ENCODE data around the gene TAF4.

The TAF4 gene

GRCh38 chr20:61967300-61967699, 98.4 kb downstream of the TAF4 start:
- no peak overlapping the region for H3K9ac ChIP-seq (ENCODE audit: low read length)
- no peak overlapping the region for H3K4me2 ChIP-seq (ENCODE audit: low read depth, low read length, poor library complexity, severe bottlenecking)
- H3K9me3 ChIP-seq (ENCODE audit: insufficient read depth, low read length), result no peaks in the 10 kb centered on the region
- no peak overlapping the region for H2AFZ ChIP-seq (ENCODE audit: low read depth, low read length, severe bottlenecking)
- no peak for TF ChIP-seq EZH2phosphoT487 (conservative IDR thresholded peaks at IDR 0.05; ENCODE audit: low read length)
- no peak for TF ChIP-seq CTCF (IDR thresholded peaks at IDR 0.05; ENCODE audit: insufficient read depth, low read length, poor library complexity, severe bottlenecking)
- no peak overlapping the region for H3K27ac ChIP-seq (ENCODE audit: low read depth, low read length)
- no peaks in the 10 kb centered on the region for H3K9me2 ChIP-seq (replicated peaks; ENCODE audit: insufficient read depth, low read length)
- no peaks in the 10 kb centered on the region for H3K79me2 ChIP-seq (ENCODE audit: insufficient read depth, low read length)
- no peaks in the 10 kb centered on the region for H3F3A ChIP-seq (ENCODE audit: insufficient read depth)
- no peaks in the 10 kb centered on the region for H3K27me3 ChIP-seq (ENCODE audit: low read length)
- H4K20me1 ChIP-seq (ENCODE audit: low read depth, low read length), result no peaks in the 10 kb centered on the region
- no peaks in the 10 kb centered on the region for H3K36me3 ChIP-seq (ENCODE audit: low read length)
- H3K4me3 ChIP-seq (ENCODE audit: insufficient read depth, low read length, poor library complexity, severe bottlenecking), result no peak overlapping the region

GRCh38 chr20:61966492-61967244, 99.0 kb downstream of the TAF4 start:
- H4K20me1 ChIP-seq (ENCODE audit: low read depth, low read length), result no peaks in the 10 kb centered on the region
- no peak overlapping the region for H3K4me2 ChIP-seq (ENCODE audit: low read depth, low read length, poor library complexity, severe bottlenecking)
- no peaks in the 10 kb centered on the region for H3K9me3 ChIP-seq (ENCODE audit: insufficient read depth, low read length)
- H3K4me3 ChIP-seq (ENCODE audit: insufficient read depth, low read length, poor library complexity, severe bottlenecking), result no peak overlapping the region
- no peaks in the 10 kb centered on the region for H3K9me2 ChIP-seq (replicated peaks; ENCODE audit: insufficient read depth, low read length)
- no peaks in the 10 kb centered on the region for H3K36me3 ChIP-seq (ENCODE audit: low read length)
- no peaks in the 10 kb centered on the region for H3K27me3 ChIP-seq (ENCODE audit: low read length)
- H3K9ac ChIP-seq (ENCODE audit: low read length), result no peak overlapping the region
- no peaks in the 10 kb centered on the region for H3F3A ChIP-seq (ENCODE audit: insufficient read depth)
- H3K79me2 ChIP-seq (ENCODE audit: insufficient read depth, low read length), result no peaks in the 10 kb centered on the region
- TF ChIP-seq EZH2phosphoT487 (conservative IDR thresholded peaks at IDR 0.05; ENCODE audit: low read length) (no peak), CTCF (IDR thresholded peaks at IDR 0.05; ENCODE audit: insufficient read depth, low read length, poor library complexity, severe bottlenecking) (no peak)
- H2AFZ ChIP-seq (ENCODE audit: low read depth, low read length, severe bottlenecking), result no peak overlapping the region
- no peak overlapping the region for H3K27ac ChIP-seq (ENCODE audit: low read depth, low read length)

GRCh38 chr20:61965606-61966491, 99.8 kb downstream of the TAF4 start:
- no peak overlapping the region for H2AFZ ChIP-seq (ENCODE audit: low read depth, low read length, severe bottlenecking)
- H3K4me3 ChIP-seq (ENCODE audit: insufficient read depth, low read length, poor library complexity, severe bottlenecking), result no peak overlapping the region
- no peaks in the 10 kb centered on the region for H3F3A ChIP-seq (ENCODE audit: insufficient read depth)
- no peaks in the 10 kb centered on the region for H3K9me2 ChIP-seq (replicated peaks; ENCODE audit: insufficient read depth, low read length)
- H4K20me1 ChIP-seq (ENCODE audit: low read depth, low read length), result no peaks in the 10 kb centered on the region
- no peak overlapping the region for H3K4me2 ChIP-seq (ENCODE audit: low read depth, low read length, poor library complexity, severe bottlenecking)
- H3K79me2 ChIP-seq (ENCODE audit: insufficient read depth, low read length), result no peaks in the 10 kb centered on the region
- H3K9ac ChIP-seq (ENCODE audit: low read length), result no peak overlapping the region
- H3K9me3 ChIP-seq (ENCODE audit: insufficient read depth, low read length), result no peaks in the 10 kb centered on the region
- H3K36me3 ChIP-seq (ENCODE audit: low read length), result no peaks in the 10 kb centered on the region
- H3K27me3 ChIP-seq (ENCODE audit: low read length), result no peaks in the 10 kb centered on the region
- no peak overlapping the region for H3K27ac ChIP-seq (ENCODE audit: low read depth, low read length)
- TF ChIP-seq CTCF (IDR thresholded peaks at IDR 0.05; ENCODE audit: insufficient read depth, low read length, poor library complexity, severe bottlenecking) (no peak), EZH2phosphoT487 (conservative IDR thresholded peaks at IDR 0.05; ENCODE audit: low read length) (no peak)
